SK-N-SH (cell line): ENCODE measurements around the gene NFKB2. TPM values are rescaled to one million over a fixed set of nuclear protein-coding genes. Genes with fewer than 3 reads are reported as not detected.

Experiments
- CTCF ChIA-PET: fragments of 300-600, 350-600 bp; formaldehyde crosslinking; extraction: SDS; loops from one replicate; lab custom pipeline; 2021; lab: Yijun Ruan, JAX
- POLR2A ChIA-PET: fragments of 350-600 bp; sonication (Branson Sonifier 250); formaldehyde crosslinking; extraction: SDS; loops from one replicate; lab custom pipeline; 2020; ENCODE audit warnings: antibody characterized with exemption, inconsistent platforms; lab: Yijun Ruan, JAX
- DNase-seq: peaks from one replicate; pipeline ENCODE4 v3.0.0; 2012
- H2AFZ ChIP-seq: fragments of 200-600 bp; sonication (generic); 2 replicates; pipeline ENCODE4 v1.8.1; 2016; ENCODE audit warnings: antibody characterized with exemption, mild to moderate bottlenecking, low read depth
- H3F3A ChIP-seq: fragments of 200-600 bp; sonication (generic); replicated peaks from 2 replicates; pipeline ENCODE3; 2016; ENCODE audit warnings: antibody characterized with exemption, mild to moderate bottlenecking; ENCODE audit not compliant: insufficient read depth
- H3K27ac ChIP-seq, 2 experiments: fragments of 200-500 bp in 1 of 2; fragments of 200-600 bp in 1 of 2; sonication (Bioruptor generic) in 1 of 2; sonication (generic), shearing (Covaris generic) in 1 of 2; 2 replicates each; pipeline versions ENCODE4 v1.5.1 to v1.6.1; 2014 to 2016; ENCODE audit warnings: low read depth in 2 of 2, inconsistent platforms in 1 of 2, low read length in 1 of 2, mild to moderate bottlenecking in 1 of 2, mixed read lengths in 1 of 2
- H3K27me3 ChIP-seq: fragments of 200-600 bp; sonication (generic), shearing (Covaris generic); 2 replicates; pipeline ENCODE4 v1.6.1; 2016; ENCODE audit warnings: mixed run types; ENCODE audit not compliant: insufficient read depth
- H3K36me3 ChIP-seq, 2 experiments: fragments of 200-500 bp in 1 of 2; fragments of 200-600 bp in 1 of 2; sonication (Bioruptor generic) in 1 of 2; sonication (generic) in 1 of 2; replicated peaks in 1 of 2; 2 replicates each; pipeline versions ENCODE3 to v1.5.1; 2014 to 2016; ENCODE audit warnings: low read length in 1 of 2, mild to moderate bottlenecking in 1 of 2; ENCODE audit not compliant: insufficient read depth in 2 of 2, control insufficient read depth in 1 of 2
- H3K4me1 ChIP-seq, 2 experiments: fragments of 200-500 bp in 1 of 2; fragments of 200-600 bp in 1 of 2; sonication (Bioruptor generic) in 1 of 2; sonication (generic), shearing (Covaris generic) in 1 of 2; 2 replicates each; pipeline versions ENCODE4 v1.5.1 to v1.6.1; 2014 to 2016; ENCODE audit warnings: low read depth in 1 of 2, low read length in 1 of 2, mixed run types in 1 of 2; ENCODE audit not compliant: insufficient read depth in 2 of 2, control insufficient read depth in 1 of 2
- H3K4me2 ChIP-seq: fragments of 200-600 bp; sonication (generic), shearing (Covaris generic); 2 replicates; pipeline ENCODE4 v1.6.1; 2017; ENCODE audit warnings: mixed run types
- H3K4me3 ChIP-seq, 2 experiments: fragments of 200-500 bp in 1 of 2; fragments of 200-600 bp in 1 of 2; sonication (Bioruptor generic) in 1 of 2; sonication (generic), shearing (Covaris generic) in 1 of 2; 2 replicates each; pipeline versions ENCODE4 v1.5.1 to v1.8.1; 2014 to 2016; ENCODE audit warnings: low read depth in 2 of 2, inconsistent platforms in 1 of 2, low read length in 1 of 2, mild to moderate bottlenecking in 1 of 2, mixed read lengths in 1 of 2, moderate library complexity in 1 of 2
- H3K79me2 ChIP-seq: fragments of 200-600 bp; sonication (generic); 2 replicates; pipeline ENCODE4 v1.8.1; 2017; ENCODE audit warnings: mild to moderate bottlenecking; ENCODE audit not compliant: insufficient read depth
- H3K9ac ChIP-seq: fragments of 200-600 bp; sonication (generic); 2 replicates; pipeline ENCODE4 v1.6.1; 2017; ENCODE audit warnings: mixed run types
- H3K9me2 ChIP-seq: fragments of 200-600 bp; sonication (generic); 2 replicates; pipeline ENCODE4 v1.6.1; 2017; ENCODE audit warnings: mixed run types
- H3K9me3 ChIP-seq: fragments of 200-600 bp; sonication (generic); 2 replicates; pipeline ENCODE4 v1.6.1; 2017; ENCODE audit warnings: mixed run types, mild to moderate bottlenecking, moderate library complexity
- H4K20me1 ChIP-seq: fragments of 200-600 bp; sonication (generic); 2 replicates; pipeline ENCODE4 v1.6.1; 2017; ENCODE audit warnings: mild to moderate bottlenecking, mixed run types; ENCODE audit not compliant: insufficient read depth
- CHD2 ChIP-seq: fragments of 150-350 bp; IDR thresholded peaks from 2 replicates; pipeline ENCODE4 v1.6.1; 2018; ENCODE audit warnings: low read length; ENCODE audit not compliant: partially characterized antibody
- ELF1 ChIP-seq: IDR thresholded peaks from 2 replicates; pipeline ENCODE4 v1.4.0; 2012
- EZH2phosphoT487 ChIP-seq: fragments of 200-600 bp; sonication (generic); IDR thresholded peaks from 2 replicates; pipeline ENCODE4 v1.6.1; 2017; ENCODE audit warnings: low read depth, mixed run types, mild to moderate bottlenecking, antibody characterized with exemption, moderate library complexity, borderline replicate concordance
- FOXM1 ChIP-seq: IDR thresholded peaks from 2 replicates; pipeline ENCODE4 v1.4.0; 2012; ENCODE audit warnings: low read depth, mild to moderate bottlenecking
- GABPA ChIP-seq: IDR thresholded peaks from 2 replicates; pipeline ENCODE4 v1.4.0; 2012; ENCODE audit warnings: low read depth, mild to moderate bottlenecking
- IRF3 ChIP-seq: fragments of 150-350 bp; IDR thresholded peaks from 2 replicates; pipeline ENCODE4 v1.6.1; 2016; ENCODE audit warnings: mild to moderate bottlenecking, low read depth, low read length
- JUND ChIP-seq: IDR thresholded peaks from 2 replicates; pipeline ENCODE4 v1.4.0; 2012
- MEF2A ChIP-seq: IDR thresholded peaks from 2 replicates; pipeline ENCODE4 v1.4.0; 2012; ENCODE audit warnings: low read depth, borderline replicate concordance
- PBX3 ChIP-seq: IDR thresholded peaks from 2 replicates; pipeline ENCODE4; 2012
- POLR2AphosphoS5 ChIP-seq: IDR thresholded peaks from 2 replicates; pipeline ENCODE4 v1.6.1; 2012; ENCODE audit warnings: low read depth, low read length
- RAD21 ChIP-seq: IDR thresholded peaks from 2 replicates; pipeline ENCODE4 v1.6.1; 2012; ENCODE audit warnings: mild to moderate bottlenecking, low read length
- RCOR1 ChIP-seq: fragments of 150-350 bp; IDR thresholded peaks from 2 replicates; pipeline ENCODE4 v1.6.1; 2017; ENCODE audit warnings: antibody characterized with exemption, low read length
- RFX5 ChIP-seq: IDR thresholded peaks from 2 replicates; pipeline ENCODE4 v1.6.1; 2012; ENCODE audit warnings: mild to moderate bottlenecking, improper control_type of control experiment, low read length
- RXRA ChIP-seq: IDR thresholded peaks from 2 replicates; pipeline ENCODE4 v1.4.0; 2012; ENCODE audit warnings: low read depth, mild to moderate bottlenecking, borderline replicate concordance
- TAF1 ChIP-seq: IDR thresholded peaks from 2 replicates; pipeline ENCODE4 v1.6.1; 2012; ENCODE audit warnings: low read depth, mild to moderate bottlenecking, low read length, moderate library complexity, borderline replicate concordance
- TEAD4 ChIP-seq: IDR thresholded peaks from 2 replicates; pipeline ENCODE4 v1.4.0; 2012; ENCODE audit warnings: mild to moderate bottlenecking, borderline replicate concordance; ENCODE audit not compliant: insufficient read depth
- YY1 ChIP-seq: IDR thresholded peaks from 2 replicates; pipeline ENCODE4 v1.4.0; 2012; ENCODE audit warnings: low read depth, mild to moderate bottlenecking
- WGBS: methylation state at CpG from one replicate; pipeline ENCODE4 v1.1.6; 2017; ENCODE audit warnings: low lambda C conversion rate; 5-methylcytosine and 5-hydroxymethylcytosine counted together
- polyA plus RNA-seq, 3 experiments: library from polyadenylated mRNA; depleted of rRNA; stranded (reverse); fragments of >200 nt; gene quantifications; 2 replicates each; pipeline ENCODE4 v1.2.3, GENCODE V29; 2012
- TF ChIP-seq, protein P1 (sequence below): IDR thresholded peaks from 2 replicates; pipeline ENCODE4 v1.4.0; 2012; ENCODE audit warnings: low read depth
- TF ChIP-seq, protein P2 (sequence below): IDR thresholded peaks from 2 replicates; pipeline ENCODE4 v1.6.1; 2012; ENCODE audit warnings: mild to moderate bottlenecking, low read depth, low read length, moderate library complexity

NFKB2 gene
- polyA plus RNA-seq, 1 of the 3 experiments (the other 2 are of a cell fraction): 26.6 TPM

GRCh38 chr10:102411341-102412255 lies 16.1 kb downstream of the NFKB2 start:
- Histone ChIP-seq H3K4me2 (no peak overlapping the region), H3K27me3 (no peaks in the 10 kb centered on the region), H3K4me1 (peaks cover 0 to 31% of the 10 kb centered on the region in 2 experiments; a peak in 2 of 4 replicates), H3K9me3 (no peaks in the 10 kb centered on the region), H3K79me2 (no peaks in the 10 kb centered on the region), H3K36me3 (no peaks in the 10 kb centered on the region), H2AFZ (no peak overlapping the region), H3F3A (no peaks in the 10 kb centered on the region), H3K9ac (no peak overlapping the region), H3K27ac (no peak overlapping the region), H3K4me3 (no peak overlapping the region), H4K20me1 (no peaks in the 10 kb centered on the region), H3K9me2 (no peaks in the 10 kb centered on the region)
- WGBS: 86% methylated on average over 12 of the region's 14 CpGs
- DNase-seq: no peak
- ChIA-PET CTCF (interaction anchor here (1.1 to 18.3 kb wide), 4 partner anchors 10 to 182 kb away, joined by 3 to 359 read pairs (median 24); partner anchors contain the start of genes FBXL15 and NFKB2), POLR2A (no interaction called here)
- no peak for TF ChIP-seq EZH2phosphoT487
- TF ChIP-seq CHD2: no peak
- no peak for TF ChIP-seq MEF2A
- TF ChIP-seq, protein P1, sequence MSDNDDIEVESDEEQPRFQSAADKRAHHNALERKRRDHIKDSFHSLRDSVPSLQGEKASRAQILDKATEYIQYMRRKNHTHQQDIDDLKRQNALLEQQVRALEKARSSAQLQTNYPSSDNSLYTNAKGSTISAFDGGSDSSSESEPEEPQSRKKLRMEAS: no peak

DNA sequence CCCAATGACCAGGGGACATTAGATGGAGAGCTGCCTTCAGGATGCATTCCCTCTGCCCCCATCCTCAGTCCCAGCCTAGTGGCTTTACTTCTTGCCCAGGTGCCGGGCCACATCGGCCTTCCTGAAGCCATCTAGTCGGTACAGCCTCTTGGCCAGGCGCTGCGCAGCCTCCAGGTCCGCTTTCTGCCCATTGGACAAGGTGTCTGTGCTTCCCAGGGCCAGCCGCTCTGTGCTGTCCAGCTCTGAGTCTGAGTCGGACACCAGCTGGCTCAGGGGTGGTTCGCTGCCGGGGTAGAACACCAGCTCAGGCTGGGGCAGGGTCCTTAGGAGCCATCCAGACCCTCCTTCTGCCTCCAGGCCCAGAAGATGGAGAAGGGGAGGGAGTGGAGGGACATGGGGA lies 16.8 kb downstream of the NFKB2 start:
- Histone ChIP-seq H3K27ac (no peak overlapping the region), H3K4me1 (peaks cover 0 to 31% of the 10 kb centered on the region in 2 experiments; a peak in 2 of 4 replicates), H3K79me2 (no peaks in the 10 kb centered on the region), H3K9ac (no peak overlapping the region), H3K9me3 (no peaks in the 10 kb centered on the region), H3F3A (no peaks in the 10 kb centered on the region), H3K9me2 (no peaks in the 10 kb centered on the region), H4K20me1 (no peaks in the 10 kb centered on the region), H3K27me3 (no peaks in the 10 kb centered on the region), H3K4me2 (no peak overlapping the region), H3K4me3 (no peak overlapping the region), H3K36me3 (no peaks in the 10 kb centered on the region), H2AFZ (no peak overlapping the region)
- no peak for DNase-seq
- TF ChIP-seq, protein P2, sequence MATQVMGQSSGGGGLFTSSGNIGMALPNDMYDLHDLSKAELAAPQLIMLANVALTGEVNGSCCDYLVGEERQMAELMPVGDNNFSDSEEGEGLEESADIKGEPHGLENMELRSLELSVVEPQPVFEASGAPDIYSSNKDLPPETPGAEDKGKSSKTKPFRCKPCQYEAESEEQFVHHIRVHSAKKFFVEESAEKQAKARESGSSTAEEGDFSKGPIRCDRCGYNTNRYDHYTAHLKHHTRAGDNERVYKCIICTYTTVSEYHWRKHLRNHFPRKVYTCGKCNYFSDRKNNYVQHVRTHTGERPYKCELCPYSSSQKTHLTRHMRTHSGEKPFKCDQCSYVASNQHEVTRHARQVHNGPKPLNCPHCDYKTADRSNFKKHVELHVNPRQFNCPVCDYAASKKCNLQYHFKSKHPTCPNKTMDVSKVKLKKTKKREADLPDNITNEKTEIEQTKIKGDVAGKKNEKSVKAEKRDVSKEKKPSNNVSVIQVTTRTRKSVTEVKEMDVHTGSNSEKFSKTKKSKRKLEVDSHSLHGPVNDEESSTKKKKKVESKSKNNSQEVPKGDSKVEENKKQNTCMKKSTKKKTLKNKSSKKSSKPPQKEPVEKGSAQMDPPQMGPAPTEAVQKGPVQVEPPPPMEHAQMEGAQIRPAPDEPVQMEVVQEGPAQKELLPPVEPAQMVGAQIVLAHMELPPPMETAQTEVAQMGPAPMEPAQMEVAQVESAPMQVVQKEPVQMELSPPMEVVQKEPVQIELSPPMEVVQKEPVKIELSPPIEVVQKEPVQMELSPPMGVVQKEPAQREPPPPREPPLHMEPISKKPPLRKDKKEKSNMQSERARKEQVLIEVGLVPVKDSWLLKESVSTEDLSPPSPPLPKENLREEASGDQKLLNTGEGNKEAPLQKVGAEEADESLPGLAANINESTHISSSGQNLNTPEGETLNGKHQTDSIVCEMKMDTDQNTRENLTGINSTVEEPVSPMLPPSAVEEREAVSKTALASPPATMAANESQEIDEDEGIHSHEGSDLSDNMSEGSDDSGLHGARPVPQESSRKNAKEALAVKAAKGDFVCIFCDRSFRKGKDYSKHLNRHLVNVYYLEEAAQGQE: no peak
- TF ChIP-seq, protein P1: no peak
- TF ChIP-seq MEF2A (no peak), TAF1 (no peak), RAD21 (no peak), RXRA (no peak), POLR2AphosphoS5 (no peak), PBX3 (no peak), EZH2phosphoT487 (no peak), RFX5 (no peak), TEAD4 (no peak), JUND (no peak), FOXM1 (no peak), YY1 (no peak), ELF1 (no peak), GABPA (no peak), RCOR1 (no peak), IRF3 (no peak)
- WGBS: 68% methylated on average over 10 of the region's 10 CpGs
- CTCF ChIA-PET: interaction anchor here (2.1 to 18.3 kb wide), 3 partner anchors 10 to 182 kb away, joined by 7 to 359 read pairs (median 42); partner anchors contain the start of genes FBXL15 and NFKB2
- POLR2A ChIA-PET: interaction anchor here (0.6 kb wide), 1 partner anchor 290 kb away, joined by 3 read pairs; no protein-coding TSS in a partner anchor
